Endothelial cell of umbilical vein (primary cell): ENCODE measurements around the gene TCEAL3. TPM values are rescaled to one million over a fixed set of nuclear protein-coding genes. Genes with fewer than 3 reads are reported as not detected.

Source experiments
- BruUV-seq: library from RNA; stranded (reverse); fragments of 400-500 nt; replicated peaks from 2 replicates; lab custom pipeline; 2021; lab: Mats Ljungman, UMichigan
- CTCF ChIA-PET: fragments of 300-600, 350-600 bp; sonication (Branson Sonifier 250); formaldehyde crosslinking; loops from one replicate; lab custom pipeline; 2021; ENCODE audit warnings: antibody characterized with exemption, inconsistent platforms; lab: Charles Lee
- POLR2A ChIA-PET: fragments of 300-600, 350-600 bp; sonication (Branson Sonifier 250); formaldehyde crosslinking; loops from one replicate; lab custom pipeline; 2021; ENCODE audit warnings: antibody characterized with exemption, inconsistent platforms; lab: Charles Lee
- DNase-seq: peaks from one replicate; pipeline ENCODE4 v3.0.0-alpha.2; 2011; ENCODE audit warnings: low read depth, low spot score
- FAIRE-seq: peaks from 2 replicates; lab custom pipeline; 2011; peaks lifted over from hg19 to GRCh38; lab: Jason Lieb, UNC
- H2AFZ ChIP-seq: 2 replicates; pipeline ENCODE4 v1.6.0; 2012; ENCODE audit warnings: low read depth, low read length, control low read depth, inconsistent platforms
- H3K27ac ChIP-seq: 2 replicates; pipeline ENCODE4 v1.5.1; 2011; ENCODE audit warnings: low read depth, mild to moderate bottlenecking, control low read depth, low read length, moderate library complexity; ENCODE audit not compliant: insufficient read depth
- H3K27me3 ChIP-seq, 2 experiments: 2 replicates each; pipeline versions ENCODE4 v1.6.0 to v1.6.1; 2011; ENCODE audit warnings: low read length in 2 of 2, mixed read lengths in 1 of 2; ENCODE audit not compliant: control insufficient read depth in 2 of 2, insufficient read depth in 2 of 2
- H3K36me3 ChIP-seq, 2 experiments: 2 replicates in 1 of 2; 3 replicates in 1 of 2; pipeline ENCODE4 v1.5.1; 2011; ENCODE audit warnings: low read length in 2 of 2, mild to moderate bottlenecking in 1 of 2, moderate library complexity in 1 of 2; ENCODE audit not compliant: control insufficient read depth in 2 of 2, insufficient read depth in 2 of 2; ENCODE audit errors: extremely low read depth in 1 of 2
- H3K4me1 ChIP-seq: 3 replicates; pipeline ENCODE4 v1.5.1; 2011; ENCODE audit warnings: mild to moderate bottlenecking, low read length; ENCODE audit not compliant: control insufficient read depth, insufficient read depth; ENCODE audit errors: extremely low read depth
- H3K4me2 ChIP-seq: 2 replicates; pipeline ENCODE4 v1.6.1; 2011; ENCODE audit warnings: low read length, control low read depth, mixed read lengths; ENCODE audit not compliant: insufficient read depth
- H3K4me3 ChIP-seq, 3 experiments: fragments of 200-600 bp in 1 of 3; sonication (generic), shearing (Covaris generic) in 1 of 3; replicated peaks in 1 of 3; 2 replicates each; pipeline ENCODE4 v1.5.1; 2011 to 2016; ENCODE audit warnings: control low read depth in 3 of 3, low read length in 3 of 3, mild to moderate bottlenecking in 2 of 3, inconsistent platforms in 1 of 3, low read depth in 1 of 3, moderate library complexity in 1 of 3; ENCODE audit not compliant: insufficient read depth in 1 of 3
- H3K79me2 ChIP-seq: 2 replicates; pipeline ENCODE4 v1.6.0; 2012; ENCODE audit warnings: low read length, inconsistent platforms; ENCODE audit not compliant: control insufficient read depth, insufficient read depth
- H3K9ac ChIP-seq: replicated peaks from 2 replicates; pipeline ENCODE3; 2011; ENCODE audit warnings: low read length, control low read depth; ENCODE audit not compliant: insufficient read depth; ENCODE audit errors: extremely low read depth
- H3K9me1 ChIP-seq: replicated peaks from 3 replicates; pipeline ENCODE4 v1.6.0; 2011; ENCODE audit warnings: mild to moderate bottlenecking, low read length; ENCODE audit not compliant: control insufficient read depth, insufficient read depth; ENCODE audit errors: extremely low read depth
- H3K9me3 ChIP-seq: replicated peaks from 2 replicates; pipeline ENCODE4 v1.5.1; 2012; ENCODE audit warnings: low read length, inconsistent platforms; ENCODE audit not compliant: control insufficient read depth, insufficient read depth
- H4K20me1 ChIP-seq: replicated peaks from 2 replicates; pipeline ENCODE3; 2011; ENCODE audit warnings: mild to moderate bottlenecking, low read length; ENCODE audit not compliant: control insufficient read depth, insufficient read depth; ENCODE audit errors: extremely low read depth
- EZH2 ChIP-seq: IDR thresholded peaks from 2 replicates; pipeline ENCODE4 v1.6.1; 2012; ENCODE audit warnings: borderline replicate concordance, low read depth, mild to moderate bottlenecking, moderate library complexity, low read length, inconsistent platforms; ENCODE audit not compliant: severe bottlenecking
- FOS ChIP-seq: IDR thresholded peaks from 2 replicates; pipeline ENCODE4 v1.6.1; 2011; ENCODE audit warnings: mild to moderate bottlenecking, low read length, moderate library complexity, borderline replicate concordance; ENCODE audit not compliant: insufficient read depth
- GATA2 ChIP-seq: IDR thresholded peaks from 2 replicates; pipeline ENCODE4 v1.7.0; 2011; ENCODE audit warnings: low read depth, mild to moderate bottlenecking, moderate library complexity, mixed read lengths, low read length; ENCODE audit not compliant: insufficient read length, insufficient read depth
- JUN ChIP-seq: IDR thresholded peaks from 2 replicates; pipeline ENCODE4 v1.6.1; 2011; ENCODE audit warnings: borderline replicate concordance, low read depth; ENCODE audit not compliant: insufficient read length, insufficient read depth
- MYC ChIP-seq: IDR thresholded peaks from one replicate; pipeline ENCODE4 v1.6.1; 2011; ENCODE audit warnings: mild to moderate bottlenecking, low read depth, low read length
- POLR2A ChIP-seq: IDR thresholded peaks from 2 replicates; pipeline ENCODE4 v1.6.1; 2012; ENCODE audit warnings: low read depth, mild to moderate bottlenecking, control low read depth, low read length
- POLR2AphosphoS5 ChIP-seq: IDR thresholded peaks from 2 replicates; pipeline ENCODE4 v1.6.1; 2012; ENCODE audit warnings: low read depth, mild to moderate bottlenecking, control low read depth, low read length, moderate library complexity; ENCODE audit not compliant: insufficient read depth
- dilution Hi-C: fragments of 300-500 bp; cut with MboI; formaldehyde crosslinking; loops from one replicate; pipeline ENCODE4 v1.15.0; 2019; ENCODE audit warnings: low sequenced_read_pairs; ENCODE audit not compliant: extremely low pct_ligation_motif_present
- intact Hi-C: fragments of 100-400 bp; cut with micrococcal nuclease; formaldehyde crosslinking; loops from one replicate; pipeline ENCODE4 v1.10.0; 2022
- polyA plus RNA-seq, 4 experiments: library from polyadenylated mRNA; depleted of rRNA in 3 of 4; stranded (reverse) in 3 of 4; unstranded in 1 of 4; fragments of >200 nt; gene quantifications; 2 replicates each; pipeline versions ENCODE4 v1.2.1 to v1.2.3, GENCODE V29; 2011 to 2012; ENCODE audit warnings: missing spikeins in 1 of 4
- total RNA-seq: library from RNA; stranded (reverse); gene quantifications from 2 replicates; pipeline ENCODE4 v1.2.3, GENCODE V29; 2021
- TF ChIP-seq, protein P1 (sequence below): IDR thresholded peaks from 2 replicates; pipeline ENCODE4 v1.6.1; 2011; ENCODE audit not compliant: insufficient read depth, insufficient read length
- TF ChIP-seq, protein P2 (sequence below), 2 donors: IDR thresholded peaks; 1 replicate in 1 of 2; 2 replicates in 1 of 2; pipeline ENCODE4 v1.5.1; 2011; ENCODE audit warnings: low read length in 2 of 2, mild to moderate bottlenecking in 2 of 2, moderate library complexity in 2 of 2, control low read depth in 1 of 2, inconsistent platforms in 1 of 2, low read depth in 1 of 2; ENCODE audit not compliant: insufficient read depth in 1 of 2; ENCODE audit errors: extremely low read depth in 1 of 2

TCEAL3 gene
- total and polyA plus RNA-seq, 2 donors (not counting 3 experiments of a cell fraction or from before 2014, with no cell fraction given): 8.9 to 23.7 TPM

DNA sequence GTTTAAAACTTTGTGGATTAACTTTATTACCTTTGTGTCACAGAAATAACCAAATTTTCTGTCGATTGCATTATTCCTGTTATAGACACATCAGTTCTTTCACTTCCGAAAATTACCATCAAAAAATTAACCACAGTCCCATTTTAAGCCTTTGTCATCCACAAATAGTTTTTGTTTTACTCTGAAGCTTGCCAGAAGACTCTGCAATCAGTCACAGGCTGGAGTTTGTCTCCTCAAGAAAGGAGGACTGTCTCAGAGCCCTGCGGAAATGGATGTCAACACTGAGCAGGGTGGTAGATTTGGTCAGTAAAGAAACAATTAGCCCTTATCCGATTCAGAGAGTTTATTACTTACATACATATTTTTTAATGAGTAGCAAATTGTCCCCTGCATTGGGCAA is 42.6 kb upstream of the TCEAL3 start:
- Histone ChIP-seq H3K4me2 (no peak overlapping the region), H3K9ac (no peak overlapping the region), H3K79me2 (no peaks in the 10 kb centered on the region), H3K36me3 (no peaks in the 10 kb centered on the region), H2AFZ (no peak overlapping the region), H3K27me3 (no peaks in the 10 kb centered on the region), H3K9me3 (no peaks in the 10 kb centered on the region), H4K20me1 (no peaks in the 10 kb centered on the region), H3K4me3 (no peak overlapping the region), H3K9me1 (no peaks in the 10 kb centered on the region), H3K27ac (no peak overlapping the region), H3K4me1 (peaks cover 5% of the 10 kb centered on the region)
- ChIA-PET CTCF (no interaction called here), POLR2A (no interaction called here)
- no peak for DNase-seq
- FAIRE-seq: no peak
- dilution Hi-C loops: no loop called here
- intact Hi-C loops: no loop called here
- BruUV-seq: no TSS peak
- TF ChIP-seq POLR2A (no peak), FOS (no peak), GATA2 (no peak), EZH2 (no peak), POLR2AphosphoS5 (no peak), MYC (no peak), JUN (no peak)
- TF ChIP-seq, protein P1, sequence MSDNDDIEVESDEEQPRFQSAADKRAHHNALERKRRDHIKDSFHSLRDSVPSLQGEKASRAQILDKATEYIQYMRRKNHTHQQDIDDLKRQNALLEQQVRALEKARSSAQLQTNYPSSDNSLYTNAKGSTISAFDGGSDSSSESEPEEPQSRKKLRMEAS: no peak
- TF ChIP-seq, protein P2, sequence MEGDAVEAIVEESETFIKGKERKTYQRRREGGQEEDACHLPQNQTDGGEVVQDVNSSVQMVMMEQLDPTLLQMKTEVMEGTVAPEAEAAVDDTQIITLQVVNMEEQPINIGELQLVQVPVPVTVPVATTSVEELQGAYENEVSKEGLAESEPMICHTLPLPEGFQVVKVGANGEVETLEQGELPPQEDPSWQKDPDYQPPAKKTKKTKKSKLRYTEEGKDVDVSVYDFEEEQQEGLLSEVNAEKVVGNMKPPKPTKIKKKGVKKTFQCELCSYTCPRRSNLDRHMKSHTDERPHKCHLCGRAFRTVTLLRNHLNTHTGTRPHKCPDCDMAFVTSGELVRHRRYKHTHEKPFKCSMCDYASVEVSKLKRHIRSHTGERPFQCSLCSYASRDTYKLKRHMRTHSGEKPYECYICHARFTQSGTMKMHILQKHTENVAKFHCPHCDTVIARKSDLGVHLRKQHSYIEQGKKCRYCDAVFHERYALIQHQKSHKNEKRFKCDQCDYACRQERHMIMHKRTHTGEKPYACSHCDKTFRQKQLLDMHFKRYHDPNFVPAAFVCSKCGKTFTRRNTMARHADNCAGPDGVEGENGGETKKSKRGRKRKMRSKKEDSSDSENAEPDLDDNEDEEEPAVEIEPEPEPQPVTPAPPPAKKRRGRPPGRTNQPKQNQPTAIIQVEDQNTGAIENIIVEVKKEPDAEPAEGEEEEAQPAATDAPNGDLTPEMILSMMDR (IDR thresholded peaks at IDR 0.05; ENCODE audit: extremely low read depth in 1 of 2, insufficient read depth in 1 of 2, low read depth in 1 of 2, low read length in 2 of 2): no peak
